ENCODE results near the gene RTL1. TPM values are rescaled to one million over a fixed set of nuclear protein-coding genes. Genes with fewer than 3 reads are reported as not detected.

RTL1 gene
- total and polyA plus RNA-seq, 2 donors (not counting 1 experiment from before 2014, with no cell fraction given): not detected

GRCh38 chr14:100898935-100899883 lies 4.3 kb downstream of the RTL1 start:
- H3K27ac ChIP-seq (ENCODE audit: insufficient read depth, low read length): no peak overlapping the region
- no peaks in the 10 kb centered on the region for H3K27me3 ChIP-seq (ENCODE audit: control insufficient read depth, insufficient read depth, low read length)
- H3K4me1 ChIP-seq (ENCODE audit: control insufficient read depth, extremely low read depth, insufficient read depth, low read length): peaks cover 4% of the 10 kb centered on the region
- DNase-seq (ENCODE audit: low read depth in 2 of 2): no peak
- no peaks in the 10 kb centered on the region for H4K20me1 ChIP-seq (ENCODE audit: control insufficient read depth, extremely low read depth, insufficient read depth, low read length)
- no peaks in the 10 kb centered on the region for H3K79me2 ChIP-seq (ENCODE audit: control insufficient read depth, insufficient read depth, low read length)
- H3K9ac ChIP-seq (ENCODE audit: insufficient read depth, low read length): no peak overlapping the region
- H3K36me3 ChIP-seq (ENCODE audit: control insufficient read depth, insufficient read depth, low read length): peaks cover 9% of the 10 kb centered on the region
- no peak overlapping the region for H3K4me3 ChIP-seq (replicated peaks in 1 of 4; ENCODE audit: control extremely low read depth in 1 of 4, insufficient read depth in 1 of 4, low read depth in 3 of 4, low read length in 4 of 4)
- H2AFZ ChIP-seq (ENCODE audit: low read length): no peak overlapping the region
- H3K9me3 ChIP-seq (ENCODE audit: control insufficient read depth, insufficient read depth, low read depth, low read length): no peaks in the 10 kb centered on the region
- TF ChIP-seq EZH2 (IDR thresholded peaks at IDR 0.05; ENCODE audit: low read length, missing control alignments): no peak
- TF ChIP-seq, protein P1, sequence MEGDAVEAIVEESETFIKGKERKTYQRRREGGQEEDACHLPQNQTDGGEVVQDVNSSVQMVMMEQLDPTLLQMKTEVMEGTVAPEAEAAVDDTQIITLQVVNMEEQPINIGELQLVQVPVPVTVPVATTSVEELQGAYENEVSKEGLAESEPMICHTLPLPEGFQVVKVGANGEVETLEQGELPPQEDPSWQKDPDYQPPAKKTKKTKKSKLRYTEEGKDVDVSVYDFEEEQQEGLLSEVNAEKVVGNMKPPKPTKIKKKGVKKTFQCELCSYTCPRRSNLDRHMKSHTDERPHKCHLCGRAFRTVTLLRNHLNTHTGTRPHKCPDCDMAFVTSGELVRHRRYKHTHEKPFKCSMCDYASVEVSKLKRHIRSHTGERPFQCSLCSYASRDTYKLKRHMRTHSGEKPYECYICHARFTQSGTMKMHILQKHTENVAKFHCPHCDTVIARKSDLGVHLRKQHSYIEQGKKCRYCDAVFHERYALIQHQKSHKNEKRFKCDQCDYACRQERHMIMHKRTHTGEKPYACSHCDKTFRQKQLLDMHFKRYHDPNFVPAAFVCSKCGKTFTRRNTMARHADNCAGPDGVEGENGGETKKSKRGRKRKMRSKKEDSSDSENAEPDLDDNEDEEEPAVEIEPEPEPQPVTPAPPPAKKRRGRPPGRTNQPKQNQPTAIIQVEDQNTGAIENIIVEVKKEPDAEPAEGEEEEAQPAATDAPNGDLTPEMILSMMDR (conservative IDR thresholded peaks at IDR 0.05 in 1 of 2, IDR thresholded peaks at IDR 0.05 in 1 of 2; ENCODE audit: low read depth in 1 of 2, low read length in 2 of 2): no peak
- no peak overlapping the region for H3K4me2 ChIP-seq (ENCODE audit: extremely low read depth, insufficient read depth, low read length)

GRCh38 chr14:100898465-100898864 lies 5.1 kb downstream of the RTL1 start:
- Histone ChIP-seq H2AFZ (ENCODE audit: low read length) (no peak overlapping the region), H3K79me2 (ENCODE audit: control insufficient read depth, insufficient read depth, low read length) (no peaks in the 10 kb centered on the region), H3K4me3 (replicated peaks in 1 of 4; ENCODE audit: control extremely low read depth in 1 of 4, insufficient read depth in 1 of 4, low read depth in 3 of 4, low read length in 4 of 4) (no peak overlapping the region), H3K27me3 (ENCODE audit: control insufficient read depth, insufficient read depth, low read length) (no peaks in the 10 kb centered on the region), H3K9me3 (ENCODE audit: control insufficient read depth, insufficient read depth, low read depth, low read length) (no peaks in the 10 kb centered on the region), H3K4me2 (ENCODE audit: extremely low read depth, insufficient read depth, low read length) (no peak overlapping the region), H4K20me1 (ENCODE audit: control insufficient read depth, extremely low read depth, insufficient read depth, low read length) (no peaks in the 10 kb centered on the region), H3K27ac (ENCODE audit: insufficient read depth, low read length) (no peak overlapping the region), H3K4me1 (ENCODE audit: control insufficient read depth, extremely low read depth, insufficient read depth, low read length) (peaks cover 4% of the 10 kb centered on the region), H3K9ac (ENCODE audit: insufficient read depth, low read length) (no peak overlapping the region), H3K36me3 (ENCODE audit: control insufficient read depth, insufficient read depth, low read length) (peaks cover 9% of the 10 kb centered on the region)
- TF ChIP-seq, protein P1 (conservative IDR thresholded peaks at IDR 0.05 in 1 of 2, IDR thresholded peaks at IDR 0.05 in 1 of 2; ENCODE audit: low read depth in 1 of 2, low read length in 2 of 2): no peak
- no peak for TF ChIP-seq EZH2 (IDR thresholded peaks at IDR 0.05; ENCODE audit: low read length, missing control alignments)
- DNase-seq (ENCODE audit: low read depth in 2 of 2): no peak

DNA sequence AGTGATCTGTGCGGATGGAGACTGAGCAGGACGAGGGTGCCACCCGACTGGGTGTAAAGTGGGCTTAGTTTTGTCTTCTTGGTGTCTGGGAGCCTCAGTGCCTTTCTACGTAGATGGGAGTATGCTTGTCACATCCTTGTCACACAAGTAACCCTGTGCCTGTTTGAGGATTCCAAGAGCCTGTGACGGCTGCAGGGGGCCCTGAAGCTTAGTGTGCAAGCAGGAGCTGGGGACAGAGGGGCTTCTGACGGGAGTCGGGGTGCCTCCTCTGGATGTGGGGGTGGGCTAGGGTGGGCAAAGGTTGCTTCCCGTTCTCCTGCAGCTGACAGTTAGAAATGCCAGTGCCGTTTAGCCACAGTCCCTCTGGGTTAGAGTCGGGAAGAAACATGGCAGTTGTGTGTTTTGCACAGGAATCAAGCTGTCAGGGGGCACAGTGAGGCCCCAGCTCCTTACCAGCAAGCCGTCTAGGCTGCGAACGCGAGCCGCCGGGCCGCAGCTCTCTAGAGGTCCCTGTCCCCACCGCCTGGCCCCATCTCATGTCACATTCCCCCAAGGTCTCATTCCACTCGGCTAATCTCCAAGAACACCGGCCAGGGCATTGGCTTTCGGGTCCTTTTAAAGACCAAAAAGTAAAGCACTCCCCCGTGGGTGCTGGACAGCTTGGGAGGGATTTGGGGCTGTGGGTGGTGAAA lies 7.0 kb downstream of the RTL1 start:
- no peak for DNase-seq (ENCODE audit: low read depth in 2 of 2)
- Histone ChIP-seq H3K27me3 (ENCODE audit: control insufficient read depth, insufficient read depth, low read length) (no peaks in the 10 kb centered on the region), H3K79me2 (ENCODE audit: control insufficient read depth, insufficient read depth, low read length) (no peaks in the 10 kb centered on the region), H3K9ac (ENCODE audit: insufficient read depth, low read length) (no peak overlapping the region), H3K4me2 (ENCODE audit: extremely low read depth, insufficient read depth, low read length) (no peak overlapping the region), H2AFZ (ENCODE audit: low read length) (no peak overlapping the region), H3K9me3 (ENCODE audit: control insufficient read depth, insufficient read depth, low read depth, low read length) (no peaks in the 10 kb centered on the region), H3K27ac (ENCODE audit: insufficient read depth, low read length) (no peak overlapping the region), H3K4me1 (ENCODE audit: control insufficient read depth, extremely low read depth, insufficient read depth, low read length) (peaks cover 4% of the 10 kb centered on the region), H3K4me3 (replicated peaks in 1 of 4; ENCODE audit: control extremely low read depth in 1 of 4, insufficient read depth in 1 of 4, low read depth in 3 of 4, low read length in 4 of 4) (no peak overlapping the region), H4K20me1 (ENCODE audit: control insufficient read depth, extremely low read depth, insufficient read depth, low read length) (no peaks in the 10 kb centered on the region), H3K36me3 (ENCODE audit: control insufficient read depth, insufficient read depth, low read length) (peaks cover 5% of the 10 kb centered on the region)
- TF ChIP-seq, protein P1 (conservative IDR thresholded peaks at IDR 0.05 in 1 of 2, IDR thresholded peaks at IDR 0.05 in 1 of 2; ENCODE audit: low read depth in 1 of 2, low read length in 2 of 2): no peak
- no peak for TF ChIP-seq EZH2 (IDR thresholded peaks at IDR 0.05; ENCODE audit: low read length, missing control alignments)

Data from fibroblast of lung (primary cell).